ENCODE measurements around the gene DUOX1.

- no peak for TF ChIP-seq EZH2 (IDR thresholded peaks at IDR 0.05; ENCODE audit: insufficient read depth, low read length)
- peak; percentile 58 for TF ChIP-seq CTCF (IDR thresholded peaks at IDR 0.05; ENCODE audit: insufficient read depth, low read depth, low read length)
These were observed 68.7 kb downstream of the DUOX1 start for GRCh38 chr15:45198337-45199135.

All from astrocyte (in vitro differentiated cells and primary cell).